Measurements from ENCODE around the gene CFP.

Gene CFP

GRCh38 chrX:47620303-47620685 is 9.4 kb downstream of the CFP start:
- no peak for TF ChIP-seq GATA3 (IDR thresholded peaks at IDR 0.05; ENCODE audit: low read depth, low read length)
- TF ChIP-seq GATA2 (IDR thresholded peaks at IDR 0.05; ENCODE audit: low read depth, low read length) = no peak

GRCh38 chrX:47619486-47620302 is 10.0 kb downstream of the CFP start, which contains the start of gene SYN1:
TSS of gene SYN1 (minus strand) at chrX:47619857. CDS start at chrX:47619728, 129 bp downstream.
- no peak for TF ChIP-seq GATA2 (IDR thresholded peaks at IDR 0.05; ENCODE audit: low read depth, low read length)
- TF ChIP-seq GATA3 (IDR thresholded peaks at IDR 0.05; ENCODE audit: low read depth, low read length) = no peak

DNA sequence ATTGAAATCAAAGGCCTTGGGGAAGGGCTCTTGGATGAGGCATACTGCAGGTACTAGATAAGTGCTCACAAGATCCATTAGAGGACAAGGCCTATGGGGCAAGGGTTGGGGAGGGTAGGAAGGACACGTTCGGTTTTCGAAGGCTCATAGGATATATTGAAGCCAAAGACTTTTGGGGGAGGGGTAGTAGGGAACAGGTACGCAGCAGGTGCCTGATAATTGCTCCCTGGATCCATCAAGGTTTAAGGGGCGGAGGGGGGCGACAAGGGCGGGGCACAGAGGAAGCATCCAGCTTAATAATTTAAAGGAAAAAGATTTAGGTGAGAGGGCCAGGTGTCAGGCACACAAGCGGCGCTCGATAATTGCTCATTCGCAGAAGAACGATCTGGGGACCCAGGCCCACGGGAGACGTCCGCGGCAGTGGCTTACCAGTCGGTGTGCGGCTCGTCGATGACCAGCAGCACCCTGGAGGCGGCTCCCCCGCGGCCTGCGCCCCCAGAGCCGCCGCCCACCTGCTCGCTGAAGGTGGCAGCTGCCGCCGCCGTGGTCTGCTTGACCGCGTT is 10.7 kb downstream of the CFP start:
- TF ChIP-seq GATA3 (IDR thresholded peaks at IDR 0.05; ENCODE audit: low read depth, low read length) = no peak
- no peak for TF ChIP-seq GATA2 (IDR thresholded peaks at IDR 0.05; ENCODE audit: low read depth, low read length)

- no peak for TF ChIP-seq GATA2 (IDR thresholded peaks at IDR 0.05; ENCODE audit: low read depth, low read length)
- TF ChIP-seq GATA3 (IDR thresholded peaks at IDR 0.05; ENCODE audit: low read depth, low read length) = no peak
Measured at GRCh38 chrX:47614618-47615017, 15.1 kb downstream of the CFP start.

- TF ChIP-seq GATA2 (IDR thresholded peaks at IDR 0.05; ENCODE audit: low read depth, low read length) (no peak), GATA3 (IDR thresholded peaks at IDR 0.05; ENCODE audit: low read depth, low read length) (no peak)
Measured at GRCh38 chrX:47613082-47613481, 16.6 kb downstream of the CFP start.

DNA sequence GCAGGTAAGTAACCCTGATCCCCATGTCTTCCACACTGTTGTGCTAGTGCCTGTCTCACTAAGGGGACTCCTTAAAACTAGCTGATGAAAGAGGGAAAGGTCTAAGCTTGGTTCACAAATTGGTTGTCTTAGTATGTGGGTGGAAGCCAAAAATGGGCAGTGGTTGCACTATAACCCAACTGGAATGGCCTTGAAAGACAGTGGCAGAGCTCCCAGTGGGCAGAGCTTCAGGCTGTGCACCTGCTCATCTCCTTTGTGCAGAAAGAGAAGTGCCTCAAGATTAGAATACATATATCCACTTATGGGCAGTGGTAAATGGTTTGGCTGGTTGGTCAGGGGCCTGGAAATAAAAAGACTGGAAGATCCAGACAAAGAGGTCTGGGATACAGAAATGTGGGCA is 17.3 kb downstream of the CFP start:
- TF ChIP-seq GATA3 (IDR thresholded peaks at IDR 0.05; ENCODE audit: low read depth, low read length) = no peak
- TF ChIP-seq GATA2 (IDR thresholded peaks at IDR 0.05; ENCODE audit: low read depth, low read length) = no peak

DNA sequence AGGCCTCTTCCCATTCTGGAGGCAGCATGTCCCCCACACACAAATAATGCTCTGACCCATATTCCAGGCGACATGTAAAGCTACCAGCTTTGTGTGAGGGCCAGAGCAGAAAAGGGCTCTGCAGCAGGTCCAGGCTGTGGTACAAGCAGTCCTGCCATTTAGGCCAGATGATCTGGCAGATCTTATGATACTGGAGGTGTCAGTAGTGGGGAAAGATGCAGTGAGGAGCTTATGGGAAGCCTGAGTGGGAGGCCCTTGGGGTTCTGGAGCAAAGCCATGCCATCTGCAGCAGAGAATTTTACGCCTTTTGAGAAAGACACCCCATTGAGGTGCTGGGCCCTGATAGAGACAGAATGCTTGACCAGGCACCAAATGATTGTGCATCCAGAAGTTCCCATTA is 17.8 kb downstream of the CFP start:
- TF ChIP-seq GATA3 (IDR thresholded peaks at IDR 0.05; ENCODE audit: low read depth, low read length) (no peak), GATA2 (IDR thresholded peaks at IDR 0.05; ENCODE audit: low read depth, low read length) (no peak)

- TF ChIP-seq GATA2 (IDR thresholded peaks at IDR 0.05; ENCODE audit: low read depth, low read length) (no peak), GATA3 (IDR thresholded peaks at IDR 0.05; ENCODE audit: low read depth, low read length) (no peak)
Measured at GRCh38 chrX:47611489-47611888, 18.2 kb downstream of the CFP start.

DNA sequence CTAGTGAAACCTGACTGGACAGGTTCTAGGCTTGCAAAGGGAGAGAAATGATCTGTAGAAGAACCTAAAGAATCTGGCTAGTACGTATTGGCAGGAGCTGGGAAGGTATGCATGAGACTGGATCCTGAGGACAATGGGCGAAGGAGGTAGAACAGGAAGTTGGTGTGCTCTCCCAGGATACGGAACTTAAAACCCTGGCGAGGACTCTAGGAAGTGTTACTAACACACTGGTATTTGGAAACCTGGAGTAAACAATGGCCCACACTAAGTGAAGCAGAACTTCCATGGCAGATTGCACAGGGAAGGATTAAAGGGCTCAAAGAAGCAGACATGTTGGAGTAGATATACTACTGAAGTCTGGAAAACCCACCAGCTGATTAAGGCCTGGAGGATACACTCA is 19.2 kb downstream of the CFP start:
- TF ChIP-seq GATA3 (IDR thresholded peaks at IDR 0.05; ENCODE audit: low read depth, low read length) = no peak
- no peak for TF ChIP-seq GATA2 (IDR thresholded peaks at IDR 0.05; ENCODE audit: low read depth, low read length)

- no peak for TF ChIP-seq GATA3 (IDR thresholded peaks at IDR 0.05; ENCODE audit: low read depth, low read length)
Measured at GRCh38 chrX:47608130-47608810, 21.5 kb downstream of the CFP start.

GRCh38 chrX:47607091-47607490 is 22.6 kb downstream of the CFP start:
- TF ChIP-seq GATA2 (IDR thresholded peaks at IDR 0.05; ENCODE audit: low read depth, low read length) = no peak
- TF ChIP-seq GATA3 (IDR thresholded peaks at IDR 0.05; ENCODE audit: low read depth, low read length) = no peak

DNA sequence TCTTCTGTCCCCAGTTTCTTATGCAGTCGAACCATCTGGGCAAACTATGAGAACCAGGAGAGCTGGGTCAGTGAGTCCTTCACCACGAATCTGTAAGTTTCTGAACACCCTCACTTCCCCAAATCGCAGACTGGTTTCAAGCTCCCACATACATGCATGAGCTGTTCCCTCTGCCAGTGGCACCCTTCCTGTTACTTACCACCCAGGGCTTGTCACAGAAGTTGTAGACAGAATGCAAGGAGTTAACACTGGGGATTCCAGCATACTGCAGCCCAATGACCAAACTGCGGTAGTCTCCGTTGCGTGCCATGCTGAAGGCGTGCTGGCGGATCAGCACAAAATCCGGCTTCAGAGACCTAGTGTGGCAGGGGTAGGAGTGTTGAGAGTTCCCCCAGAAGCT is 24.7 kb downstream of the CFP start:
- TF ChIP-seq GATA3 (IDR thresholded peaks at IDR 0.05; ENCODE audit: low read depth, low read length) (no peak), GATA2 (IDR thresholded peaks at IDR 0.05; ENCODE audit: low read depth, low read length) (no peak)

- TF ChIP-seq GATA3 (IDR thresholded peaks at IDR 0.05; ENCODE audit: low read depth, low read length) = no peak
- no peak for TF ChIP-seq GATA2 (IDR thresholded peaks at IDR 0.05; ENCODE audit: low read depth, low read length)
Measured at GRCh38 chrX:47597222-47597621, 32.5 kb downstream of the CFP start.

GRCh38 chrX:47596256-47596655 is 33.5 kb downstream of the CFP start:
- TF ChIP-seq GATA3 (IDR thresholded peaks at IDR 0.05; ENCODE audit: low read depth, low read length) (no peak), GATA2 (IDR thresholded peaks at IDR 0.05; ENCODE audit: low read depth, low read length) (no peak)
